ENCODE data around the gene UBA52. TPM values are rescaled to one million over a fixed set of nuclear protein-coding genes. Genes with fewer than 3 reads are reported as not detected.
"Not testable (repeated sequence)": the region's sequence is repeated elsewhere in the genome, so short reads cannot be mapped to it uniquely, and the experiment has no call there.

Gene UBA52
- total and polyA plus RNA-seq, 2 of the 13 experiments (the other 11 are each of a cell fraction or from before 2014, with no cell fraction given): 959 to 1,782 TPM

GRCh38 chr19:18540200-18540599 lies 31.5 kb upstream of the UBA52 start:
- WGBS (ENCODE audit: low lambda C conversion rate): 100% methylated on average over 1 of the region's 1 CpG
- H3K27ac ChIP-seq (ENCODE audit: extremely low read length, insufficient read depth, low read length); H3K79me2 ChIP-seq (ENCODE audit: insufficient read depth, low read length); H2AFZ ChIP-seq (ENCODE audit: low read length); CTCF ChIA-PET (ENCODE audit: low intra/inter-chr PET ratio, low total read pairs); intact Hi-C loops (cut with micrococcal nuclease; ENCODE audit: unreplicated experiment); POLR2A ChIA-PET; H4K20me1 ChIP-seq (ENCODE audit: insufficient read depth, low read length); BruUV-seq (replicated peaks); H3K9me3 ChIP-seq (ENCODE audit: low read length); H3K4me3 ChIP-seq (replicated peaks in 1 of 3; ENCODE audit: insufficient read depth in 1 of 3, low read depth in 2 of 3, low read length in 3 of 3); in situ Hi-C loops (cut with HindIII; ENCODE audit: extremely low pct_ligation_motif_present, low pct_unique_long_range_greater_than_20kb); ATAC-seq; H3K9ac ChIP-seq (ENCODE audit: insufficient read depth, low read depth, low read length); DNase-seq (ENCODE audit: low spot score); H3K4me2 ChIP-seq (ENCODE audit: low read depth, low read length); H3K27me3 ChIP-seq (ENCODE audit: control insufficient read depth in 1 of 2, insufficient read depth in 2 of 2, low read length in 2 of 2); FAIRE-seq: not testable (repeated sequence)
- Histone ChIP-seq H3K36me3 (replicated peaks in 1 of 2; ENCODE audit: control insufficient read depth in 1 of 2, insufficient read depth in 2 of 2, low read length in 2 of 2) (peaks cover 5 to 26% of the 10 kb centered on the region in 2 experiments), H3K4me1 (ENCODE audit: insufficient read depth, low read length) (peaks cover 24% of the 10 kb centered on the region)
- peak; percentile 42; the same call in 1 of the 2 replicates for TF ChIP-seq ZNF121 (CRISPR knock-in tag; IDR thresholded peaks at IDR 0.05)

- Histone ChIP-seq H3K4me1 (ENCODE audit: insufficient read depth, low read length) (peaks cover 26% of the 10 kb centered on the region), H3K27ac (ENCODE audit: extremely low read length, insufficient read depth, low read length) (no peak overlapping the region), H4K20me1 (ENCODE audit: insufficient read depth, low read length) (no peaks in the 10 kb centered on the region), H3K36me3 (replicated peaks in 1 of 2; ENCODE audit: control insufficient read depth in 1 of 2, insufficient read depth in 2 of 2, low read length in 2 of 2) (peaks cover 5 to 23% of the 10 kb centered on the region in 2 experiments), H2AFZ (ENCODE audit: low read length) (no peak overlapping the region), H3K79me2 (ENCODE audit: insufficient read depth, low read length) (peaks cover 9% of the 10 kb centered on the region), H3K4me3 (replicated peaks in 1 of 3; ENCODE audit: insufficient read depth in 1 of 3, low read depth in 2 of 3, low read length in 3 of 3) (no peak overlapping the region; a peak in 1 of 6 replicates), H3K9me3 (ENCODE audit: low read length) (no peaks in the 10 kb centered on the region), H3K9ac (ENCODE audit: insufficient read depth, low read depth, low read length) (no peak overlapping the region), H3K27me3 (ENCODE audit: control insufficient read depth in 1 of 2, insufficient read depth in 2 of 2, low read length in 2 of 2) (no peaks in the 10 kb centered on the region; a peak in 1 of 5 replicates), H3K4me2 (ENCODE audit: low read depth, low read length) (peak overlapping the region; percentile 88; the same call in 1 of the 2 replicates)
- in situ Hi-C loops (cut with HindIII; ENCODE audit: extremely low pct_ligation_motif_present, low pct_unique_long_range_greater_than_20kb): no loop called here
- TF ChIP-seq ZNF629 (CRISPR knock-in tag; conservative IDR thresholded peaks at IDR 0.05) (peak; percentile 42; the same call in 1 of the 2 replicates), ZSCAN22 (CRISPR knock-in tag; IDR thresholded peaks at IDR 0.05) (no peak), SP4 (CRISPR knock-in tag; IDR thresholded peaks at IDR 0.05) (0 out of 2 replicates have a peak, but pooled peaks have one; percentile 18), ZNF768 (CRISPR knock-in tag; IDR thresholded peaks at IDR 0.05) (peak; percentile 99), ZNF121 (CRISPR knock-in tag; IDR thresholded peaks at IDR 0.05) (peak; percentile 32; the same call in 1 of the 2 replicates), ZMYM3 (CRISPR knock-in tag; IDR thresholded peaks at IDR 0.05) (peak; percentile 47; the same call in 1 of the 2 replicates)
- intact Hi-C loops (cut with micrococcal nuclease; ENCODE audit: unreplicated experiment): no loop called here
- WGBS (ENCODE audit: low lambda C conversion rate): 95% methylated on average over 17 of the region's 21 CpGs
- ChIA-PET POLR2A (no interaction called here), CTCF (ENCODE audit: low intra/inter-chr PET ratio, low total read pairs) (no interaction called here)
- BruUV-seq (replicated peaks): no TSS peak
- no peak for DNase-seq (ENCODE audit: low spot score)
- ATAC-seq: no peak
- FAIRE-seq: no peak
Measured at GRCh38 chr19:18541258-18541991, 30.2 kb upstream of the UBA52 start.
